Astrocyte (in vitro differentiated cells and primary cell): ENCODE results near the gene GNB2. TPM values are rescaled to one million over a fixed set of nuclear protein-coding genes. Genes with fewer than 3 reads are reported as not detected.

ENCODE experiments used
- DNase-seq: peaks from one replicate; pipeline ENCODE4 v3.0.0-alpha.2; 2010; ENCODE audit warnings: low read depth
- FAIRE-seq: peaks from 2 replicates; lab custom pipeline; 2011; peaks lifted over from hg19 to GRCh38; lab: Jason Lieb, UNC
- H2AFZ ChIP-seq: 2 replicates; pipeline ENCODE4 v1.6.0; 2012; ENCODE audit warnings: low read depth, low read length, inconsistent platforms
- H3K27ac ChIP-seq: 2 replicates; pipeline ENCODE4 v1.5.1; 2011; ENCODE audit warnings: low read depth, low read length, inconsistent platforms
- H3K27me3 ChIP-seq: 2 replicates; pipeline ENCODE4 v1.6.0; 2011; ENCODE audit warnings: low read length, inconsistent platforms; ENCODE audit not compliant: insufficient read depth
- H3K36me3 ChIP-seq: 2 replicates; pipeline ENCODE4 v1.5.1; 2011; ENCODE audit warnings: low read length, inconsistent platforms; ENCODE audit not compliant: insufficient read depth
- H3K4me1 ChIP-seq: 2 replicates; pipeline ENCODE4 v1.5.1; 2011; ENCODE audit warnings: low read length, inconsistent platforms; ENCODE audit not compliant: insufficient read depth
- H3K4me2 ChIP-seq: 2 replicates; pipeline ENCODE4 v1.6.0; 2012; ENCODE audit warnings: low read length, inconsistent platforms
- H3K4me3 ChIP-seq: 2 replicates; pipeline ENCODE4 v1.5.1; 2011; ENCODE audit warnings: low read depth, mild to moderate bottlenecking, low read length, inconsistent platforms; ENCODE audit not compliant: insufficient read depth
- H3K79me2 ChIP-seq: 2 replicates; pipeline ENCODE4 v1.6.0; 2012; ENCODE audit warnings: mild to moderate bottlenecking, low read length, inconsistent platforms; ENCODE audit not compliant: insufficient read depth
- H3K9ac ChIP-seq: 2 replicates; pipeline ENCODE4 v1.6.0; 2012; ENCODE audit warnings: mild to moderate bottlenecking, low read length, inconsistent platforms
- H3K9me3 ChIP-seq: 2 replicates; pipeline ENCODE4 v1.5.1; 2012; ENCODE audit warnings: low read depth, mild to moderate bottlenecking, low read length, inconsistent platforms; ENCODE audit not compliant: insufficient read depth
- H4K20me1 ChIP-seq: 2 replicates; pipeline ENCODE4 v1.6.0; 2012; ENCODE audit warnings: low read length, inconsistent platforms; ENCODE audit not compliant: insufficient read depth
- H3K27ac Mint-ChIP-seq: one replicate; pipeline ENCODE4 v1.8.0; 2021; ENCODE audit warnings: mild to moderate bottlenecking, mixed read lengths; ENCODE audit not compliant: unreplicated experiment
- H3K27me3 Mint-ChIP-seq: one replicate; pipeline ENCODE4 v1.8.0; 2021; ENCODE audit warnings: low read depth, mixed read lengths; ENCODE audit not compliant: unreplicated experiment
- H3K36me3 Mint-ChIP-seq: one replicate; pipeline ENCODE4 v1.8.0; 2021; ENCODE audit warnings: low read depth, mixed read lengths; ENCODE audit not compliant: unreplicated experiment
- H3K4me1 Mint-ChIP-seq: one replicate; pipeline ENCODE4 v1.8.0; 2021; ENCODE audit warnings: low read depth, mixed read lengths; ENCODE audit not compliant: unreplicated experiment
- H3K4me3 Mint-ChIP-seq: one replicate; pipeline ENCODE4 v1.8.0; 2021; ENCODE audit warnings: mild to moderate bottlenecking, moderate library complexity, mixed read lengths; ENCODE audit not compliant: unreplicated experiment
- H3K9me3 Mint-ChIP-seq: one replicate; pipeline ENCODE4 v1.8.0; 2021; ENCODE audit warnings: mild to moderate bottlenecking, mixed read lengths; ENCODE audit not compliant: unreplicated experiment
- CTCF ChIP-seq: IDR thresholded peaks from 2 replicates; pipeline ENCODE4 v1.5.1; 2011; ENCODE audit warnings: low read depth, mild to moderate bottlenecking, inconsistent platforms, low read length, moderate library complexity; ENCODE audit not compliant: insufficient read depth
- EZH2 ChIP-seq: IDR thresholded peaks from 2 replicates; pipeline ENCODE4 v1.6.1; 2012; ENCODE audit warnings: mild to moderate bottlenecking, low read length, inconsistent platforms; ENCODE audit not compliant: insufficient read depth
- total RNA-seq: library from RNA; stranded (reverse); gene quantifications from 2 replicates; pipeline ENCODE4 v1.2.1, GENCODE V29; 2021

The GNB2 gene
- total RNA-seq, 1 donor from 2014 or later, result 274 TPM

DNA sequence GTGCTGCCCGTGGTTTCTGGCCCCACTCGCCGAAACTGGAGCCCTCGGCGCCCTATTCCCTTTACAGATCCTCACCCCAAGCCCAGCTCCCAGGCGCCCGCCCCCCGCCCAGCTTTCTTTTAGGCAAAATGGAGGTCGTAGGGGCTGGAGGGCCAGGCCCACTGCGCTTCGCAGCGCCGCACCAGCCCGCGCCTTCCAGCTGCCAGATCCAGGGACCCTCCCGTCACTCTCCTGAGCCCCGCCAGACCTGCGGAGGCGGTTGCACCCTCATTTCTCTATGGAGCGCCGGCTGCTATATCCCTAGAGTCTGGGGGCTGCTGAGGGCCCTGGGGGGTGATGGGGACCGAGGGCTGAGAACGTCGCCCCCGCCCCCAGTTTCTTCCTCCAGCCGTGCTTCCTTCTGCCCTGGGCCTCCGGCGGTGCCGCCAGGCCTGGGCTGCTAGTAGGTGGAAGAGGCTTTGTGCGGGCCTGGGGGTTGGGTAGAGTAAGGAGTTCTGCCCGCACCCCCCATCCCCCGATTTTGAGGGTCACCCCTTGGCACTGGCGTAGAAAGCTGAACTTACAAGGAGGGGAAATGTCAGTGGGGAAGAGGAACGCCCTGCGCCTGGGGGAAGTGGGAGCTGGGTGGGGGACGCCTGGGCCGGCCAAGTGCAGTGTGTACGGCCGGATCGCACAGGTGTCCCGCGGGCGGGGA lies 1.0 kb downstream of the GNB2 start:
- peak overlapping the region; percentile 50 for H3K27ac ChIP-seq
- no peak for FAIRE-seq

GRCh38 chr7:100675105-100675451 lies 1.5 kb downstream of the GNB2 start:
- H4K20me1 ChIP-seq, result peaks cover 42% of the 10 kb centered on the region

More for the DNA sequence above, 1.0 kb downstream of the GNB2 start:
- Mint-ChIP-seq H3K36me3 (peaks cover 7% of the 10 kb centered on the region), H3K4me1 (peaks cover 4% of the 10 kb centered on the region), H3K9me3 (no peaks in the 10 kb centered on the region), H3K4me3 (peak overlapping the region; percentile 90), H3K27me3 (peaks cover 6% of the 10 kb centered on the region), H3K27ac (peak overlapping the region; percentile 83)
- DNase-seq, result no peak
- H3K9me3 ChIP-seq, result no peaks in the 10 kb centered on the region
- peaks cover 5% of the 10 kb centered on the region for H3K4me1 ChIP-seq
- no peak overlapping the region for H2AFZ ChIP-seq
- H3K9ac ChIP-seq, result peak overlapping the region; percentile 92
- no peaks in the 10 kb centered on the region for H3K27me3 ChIP-seq
- H3K4me2 ChIP-seq, result peak overlapping the region; percentile 85
- peak overlapping the region; percentile 83 for H3K4me3 ChIP-seq
- no peak for TF ChIP-seq EZH2
- TF ChIP-seq CTCF, result no peak
- H3K36me3 ChIP-seq, result no peaks in the 10 kb centered on the region
- H4K20me1 ChIP-seq, result peaks cover 37% of the 10 kb centered on the region
- peaks cover 47% of the 10 kb centered on the region for H3K79me2 ChIP-seq

More at GRCh38 chr7:100675105-100675451, 1.5 kb downstream of the GNB2 start:
- Histone ChIP-seq H3K4me2 (peak overlapping the region; percentile 85), H3K36me3 (no peaks in the 10 kb centered on the region), H2AFZ (no peak overlapping the region), H3K79me2 (peaks cover 47% of the 10 kb centered on the region), H3K27ac (peak overlapping the region; percentile 19), H3K4me3 (peak overlapping the region; percentile 83), H3K4me1 (peaks cover 5% of the 10 kb centered on the region), H3K27me3 (no peaks in the 10 kb centered on the region), H3K9me3 (no peaks in the 10 kb centered on the region), H3K9ac (peak overlapping the region; percentile 92)
- DNase-seq (no peak), FAIRE-seq (no peak)
- Mint-ChIP-seq H3K27me3 (peaks cover 6% of the 10 kb centered on the region), H3K27ac (no peak overlapping the region), H3K4me3 (peak overlapping the region; percentile 90), H3K36me3 (peaks cover 7% of the 10 kb centered on the region), H3K9me3 (no peaks in the 10 kb centered on the region), H3K4me1 (peaks cover 4% of the 10 kb centered on the region)
- TF ChIP-seq EZH2 (no peak), CTCF (no peak)
